ENCODE measurements around the gene WRAP53. TPM values are rescaled to one million over a fixed set of nuclear protein-coding genes. Genes with fewer than 3 reads are reported as not detected.

WRAP53 gene
- total and polyA plus RNA-seq, 8 donors: 2.0 to 13.5 (median 4.1) TPM

- Histone ChIP-seq H3K9me3 (no peaks in the 10 kb centered on the region), H3K4me3 (no peak overlapping the region), H3K4me1 (no peaks in the 10 kb centered on the region), H3K27ac (no peak overlapping the region), H3K36me3 (no peaks in the 10 kb centered on the region), H3K27me3 (no peaks in the 10 kb centered on the region)
- peak in 1 of 6 donors; percentile 15 for DNase-seq
- FAIRE-seq: no peak
- 81 to 86% methylated on average over 7 of the region's 7 CpGs for WGBS, 2 donors
- intact Hi-C loops (cut with DNase I): loop anchor here in 1 of 3 donors (10.0 kb wide), 2 partner anchors 109 to 239 kb away; partner anchors contain the start of genes CYB5D1, NAA38 and TMEM88
- no peak for ATAC-seq
- no peak for TF ChIP-seq CTCF (IDR thresholded peaks at IDR 0.05)
Observed at GRCh38 chr17:7745748-7746470, 57.6 kb downstream of the WRAP53 start.

GRCh38 chr17:7747635-7748071 lies 59.4 kb downstream of the WRAP53 start:
- H3K27ac ChIP-seq: no peak overlapping the region
- intact Hi-C loops (cut with DNase I): loop anchor here in 1 of 3 donors (10.0 kb wide), 2 partner anchors 107 to 237 kb away; partner anchors contain the start of genes CYB5D1, NAA38 and TMEM88
- no peaks in the 10 kb centered on the region for H3K9me3 ChIP-seq
- ATAC-seq (no peak), FAIRE-seq (no peak), DNase-seq (no peak)
- no peaks in the 10 kb centered on the region for H3K36me3 ChIP-seq
- no peaks in the 10 kb centered on the region for H3K4me1 ChIP-seq
- H3K4me3 ChIP-seq: no peak overlapping the region
- no peak for TF ChIP-seq CTCF (IDR thresholded peaks at IDR 0.05)
- no peaks in the 10 kb centered on the region for H3K27me3 ChIP-seq
- WGBS, 2 donors: 39 to 45% methylated on average over 4 of the region's 4 CpGs

- no peak for FAIRE-seq
- TF ChIP-seq CTCF (IDR thresholded peaks at IDR 0.05): no peak
- H3K27me3 ChIP-seq: no peaks in the 10 kb centered on the region
- WGBS, 2 donors: 73 to 77% methylated on average over 10 of the region's 10 CpGs
- no peak for DNase-seq
- intact Hi-C loops (cut with DNase I): loop anchor here in 1 of 3 donors (10.0 kb wide), 2 partner anchors 107 to 237 kb away; partner anchors contain the start of genes CYB5D1, NAA38 and TMEM88
- no peak overlapping the region for H3K4me3 ChIP-seq
- ATAC-seq: peak in 1 of 4 donors; percentile 18
- H3K27ac ChIP-seq: no peak overlapping the region
- H3K36me3 ChIP-seq: no peaks in the 10 kb centered on the region
- H3K4me1 ChIP-seq: no peaks in the 10 kb centered on the region
- no peaks in the 10 kb centered on the region for H3K9me3 ChIP-seq
Observed at GRCh38 chr17:7748076-7748775, 59.9 kb downstream of the WRAP53 start.

- ATAC-seq: no peak
Observed at GRCh38 chr17:7750321-7750821, 62.1 kb downstream of the WRAP53 start.

More at GRCh38 chr17:7750321-7750821, 62.1 kb downstream of the WRAP53 start:
- no peak for DNase-seq
- 83 to 88% methylated on average over 4 of the region's 4 CpGs for WGBS, 2 donors
- intact Hi-C loops (cut with DNase I): no loop called here
- no peak overlapping the region for H3K4me3 ChIP-seq
- no peaks in the 10 kb centered on the region for H3K4me1 ChIP-seq
- FAIRE-seq: no peak
- no peaks in the 10 kb centered on the region for H3K27me3 ChIP-seq
- H3K9me3 ChIP-seq: no peaks in the 10 kb centered on the region
- H3K36me3 ChIP-seq: no peaks in the 10 kb centered on the region
- H3K27ac ChIP-seq: no peak overlapping the region
- no peak for TF ChIP-seq CTCF (IDR thresholded peaks at IDR 0.05)

Other genes with a start within 250 kb of the WRAP53 start
- gene FGF11, start 249.0 kb upstream of the WRAP53 start, total RNA-seq: 1 to 10 TPM in 1 of 6 donors, under 1 TPM in 5; 0.09 to 1.1 (median 0.31) TPM
- gene FGF11, start 249.0 kb upstream of the WRAP53 start, polyA plus RNA-seq: under 1 TPM; 0.61 to 0.65 TPM
- gene CHRNB1, start 243.4 kb upstream of the WRAP53 start, total RNA-seq: 10 to 100 TPM in 2 of 6 donors, 1 to 10 TPM in 4; 7.5 to 15.0 (median 8.7) TPM
- gene CHRNB1, start 243.4 kb upstream of the WRAP53 start, polyA plus RNA-seq: 10 to 100 TPM in 1 of 2 donors, 1 to 10 TPM in 1; 9.7 to 11.1 TPM
- 10 to 100 TPM; 20.3 to 30.2 (median 22.2) TPM for gene ZBTB4, start 208.8 kb upstream of the WRAP53 start, total RNA-seq
- 10 to 100 TPM; 17.3 to 19.2 TPM for gene ZBTB4, start 208.8 kb upstream of the WRAP53 start, polyA plus RNA-seq
- not detected for gene SLC35G6, start 207.0 kb upstream of the WRAP53 start, total RNA-seq
- gene SLC35G6, start 207.0 kb upstream of the WRAP53 start, polyA plus RNA-seq: under 1 TPM in 1 of 2 donors, not detected in 1; 0.08 TPM
- 10 to 100 TPM; 45.7 to 62.6 (median 53.8) TPM for gene POLR2A, start 204.1 kb upstream of the WRAP53 start, total RNA-seq
- gene POLR2A, start 204.1 kb upstream of the WRAP53 start, polyA plus RNA-seq: 10 to 100 TPM; 24.5 to 83.6 TPM
- gene TNFSF12, start 139.4 kb upstream of the WRAP53 start, total RNA-seq: 10 to 100 TPM; 11.0 to 21.2 (median 12.7) TPM
- 10 to 100 TPM; 24.2 to 27.7 TPM for gene TNFSF12, start 139.4 kb upstream of the WRAP53 start, polyA plus RNA-seq
- gene TNFSF13, start 129.7 kb upstream of the WRAP53 start, total RNA-seq: 10 to 100 TPM; 10.5 to 31.2 (median 15.4) TPM
- 10 to 100 TPM; 16.9 to 17.8 TPM for gene TNFSF13, start 129.7 kb upstream of the WRAP53 start, polyA plus RNA-seq
- 10 to 100 TPM; 14.7 to 24.1 (median 15.7) TPM for gene SENP3, start 126.6 kb upstream of the WRAP53 start, total RNA-seq
- 10 to 100 TPM; 25.5 to 33.1 TPM for gene SENP3, start 126.6 kb upstream of the WRAP53 start, polyA plus RNA-seq
- gene CD68, start 108.8 kb upstream of the WRAP53 start, total RNA-seq: 10 to 100 TPM in 3 of 6 donors, 1 to 10 TPM in 3; 3.7 to 60.0 (median 11.1) TPM
- gene CD68, start 108.8 kb upstream of the WRAP53 start, polyA plus RNA-seq: 1 to 10 TPM; 1.8 to 9.7 TPM
- gene MPDU1, start 104.6 kb upstream of the WRAP53 start, total RNA-seq: 10 to 100 TPM; 12.3 to 27.1 (median 18.3) TPM
- 10 to 100 TPM; 46.3 to 48.2 TPM for gene MPDU1, start 104.6 kb upstream of the WRAP53 start, polyA plus RNA-seq
- gene SOX15, start 98.4 kb upstream of the WRAP53 start, total RNA-seq: under 1 TPM in 3 of 6 donors, not detected in 3; 0.18 to 0.35 (median 0.25) TPM
- gene SOX15, start 98.4 kb upstream of the WRAP53 start, polyA plus RNA-seq: 1 to 10 TPM in 1 of 2 donors, under 1 TPM in 1; 0.53 to 1.0 TPM
- gene FXR2, start 73.6 kb upstream of the WRAP53 start, total RNA-seq: 10 to 100 TPM in 4 of 6 donors, 1 to 10 TPM in 2; 7.8 to 16.6 (median 12.3) TPM
- gene FXR2, start 73.6 kb upstream of the WRAP53 start, polyA plus RNA-seq: 10 to 100 TPM; 19.8 to 25.6 TPM
- 10 to 100 TPM; 43.8 to 82.8 (median 66.6) TPM for gene SAT2, start 60.7 kb upstream of the WRAP53 start, total RNA-seq
- gene SAT2, start 60.7 kb upstream of the WRAP53 start, polyA plus RNA-seq: 100 to 1,000 TPM; 250 to 348 TPM
- under 1 TPM in 3 of 6 donors, not detected in 3; 0.16 to 0.72 (median 0.17) TPM for gene SHBG, start 58.3 kb upstream of the WRAP53 start, total RNA-seq
- gene SHBG, start 58.3 kb upstream of the WRAP53 start, polyA plus RNA-seq: under 1 TPM; 0.23 to 0.82 TPM
- 1 to 10 TPM in 5 of 6 donors, under 1 TPM in 1; 0.79 to 1.9 (median 1.2) TPM for gene ATP1B2, start 37.6 kb upstream of the WRAP53 start, total RNA-seq
- gene ATP1B2, start 37.6 kb upstream of the WRAP53 start, polyA plus RNA-seq: 1 to 10 TPM; 1.3 to 6.7 TPM
- 10 to 100 TPM; 14.6 to 35.9 (median 28.5) TPM for gene TP53, start 987 bp upstream of the WRAP53 start, total RNA-seq
- 10 to 100 TPM in 1 of 2 donors, 1 to 10 TPM in 1; 8.3 to 10.8 TPM for gene TP53, start 987 bp upstream of the WRAP53 start, polyA plus RNA-seq
- gene EFNB3, start 16.7 kb downstream of the WRAP53 start, total RNA-seq: 1 to 10 TPM in 3 of 6 donors, under 1 TPM in 3; 0.37 to 1.3 (median 0.85) TPM
- 1 to 10 TPM in 1 of 2 donors, under 1 TPM in 1; 0.84 to 5.4 TPM for gene EFNB3, start 16.7 kb downstream of the WRAP53 start, polyA plus RNA-seq
- under 1 TPM; 0.09 to 0.52 (median 0.19) TPM for gene DNAH2, start 29.3 kb downstream of the WRAP53 start, total RNA-seq
- under 1 TPM; 0.38 TPM for gene DNAH2, start 29.3 kb downstream of the WRAP53 start, polyA plus RNA-seq
- gene KDM6B, start 145.7 kb downstream of the WRAP53 start, total RNA-seq: 10 to 100 TPM; 14.9 to 23.7 (median 17.3) TPM
- 10 to 100 TPM in 1 of 2 donors, 1 to 10 TPM in 1; 8.9 to 15.3 TPM for gene KDM6B, start 145.7 kb downstream of the WRAP53 start, polyA plus RNA-seq
- 1 to 10 TPM; 2.1 to 4.2 (median 2.4) TPM for gene TMEM88, start 166.6 kb downstream of the WRAP53 start, total RNA-seq
- 10 to 100 TPM; 21.6 to 28.5 TPM for gene TMEM88, start 166.6 kb downstream of the WRAP53 start, polyA plus RNA-seq
- gene NAA38, start 169.1 kb downstream of the WRAP53 start, total RNA-seq: 10 to 100 TPM; 20.1 to 29.6 (median 26.6) TPM
- gene NAA38, start 169.1 kb downstream of the WRAP53 start, polyA plus RNA-seq: 10 to 100 TPM; 75.7 to 87.2 TPM
- gene CYB5D1, start 169.5 kb downstream of the WRAP53 start, total RNA-seq: 10 to 100 TPM in 1 of 6 donors, 1 to 10 TPM in 5; 5.0 to 10.5 (median 8.4) TPM
- gene CYB5D1, start 169.5 kb downstream of the WRAP53 start, polyA plus RNA-seq: 1 to 10 TPM; 4.9 to 8.5 TPM
- 100 to 1,000 TPM in 1 of 6 donors, 10 to 100 TPM in 5; 35.9 to 101 (median 43.1) TPM for gene CHD3, start 200.3 kb downstream of the WRAP53 start, total RNA-seq
- gene CHD3, start 200.3 kb downstream of the WRAP53 start, polyA plus RNA-seq: 100 to 1,000 TPM; 117 to 143 TPM
- 1 to 10 TPM; 1.2 to 2.8 (median 2.0) TPM for gene RNF227, start 227.8 kb downstream of the WRAP53 start, total RNA-seq
- 1 to 10 TPM; 1.6 to 3.0 TPM for gene RNF227, start 227.8 kb downstream of the WRAP53 start, polyA plus RNA-seq
- 1 to 10 TPM in 3 of 6 donors, under 1 TPM in 3; 0.51 to 1.6 (median 0.98) TPM for gene KCNAB3, start 241.4 kb downstream of the WRAP53 start, total RNA-seq
- gene KCNAB3, start 241.4 kb downstream of the WRAP53 start, polyA plus RNA-seq: 1 to 10 TPM; 4.7 to 8.1 TPM
- 10 to 100 TPM; 27.3 to 67.1 (median 39.2) TPM for gene TRAPPC1, start 243.5 kb downstream of the WRAP53 start, total RNA-seq
- 10 to 100 TPM; 56.0 to 66.0 TPM for gene TRAPPC1, start 243.5 kb downstream of the WRAP53 start, polyA plus RNA-seq
- gene CNTROB, start 243.7 kb downstream of the WRAP53 start, total RNA-seq: 10 to 100 TPM in 2 of 6 donors, 1 to 10 TPM in 4; 5.8 to 17.9 (median 8.5) TPM
- 10 to 100 TPM; 30.8 to 46.1 TPM for gene CNTROB, start 243.7 kb downstream of the WRAP53 start, polyA plus RNA-seq

Measured in pancreas (tissue), 10 donors.